ENCODE results near the gene NFASC. TPM values are rescaled to one million over a fixed set of nuclear protein-coding genes. Genes with fewer than 3 reads are reported as not detected.

Gene NFASC
- total RNA-seq, 1 donor from 2014 or later, result 29.6 TPM

DNA sequence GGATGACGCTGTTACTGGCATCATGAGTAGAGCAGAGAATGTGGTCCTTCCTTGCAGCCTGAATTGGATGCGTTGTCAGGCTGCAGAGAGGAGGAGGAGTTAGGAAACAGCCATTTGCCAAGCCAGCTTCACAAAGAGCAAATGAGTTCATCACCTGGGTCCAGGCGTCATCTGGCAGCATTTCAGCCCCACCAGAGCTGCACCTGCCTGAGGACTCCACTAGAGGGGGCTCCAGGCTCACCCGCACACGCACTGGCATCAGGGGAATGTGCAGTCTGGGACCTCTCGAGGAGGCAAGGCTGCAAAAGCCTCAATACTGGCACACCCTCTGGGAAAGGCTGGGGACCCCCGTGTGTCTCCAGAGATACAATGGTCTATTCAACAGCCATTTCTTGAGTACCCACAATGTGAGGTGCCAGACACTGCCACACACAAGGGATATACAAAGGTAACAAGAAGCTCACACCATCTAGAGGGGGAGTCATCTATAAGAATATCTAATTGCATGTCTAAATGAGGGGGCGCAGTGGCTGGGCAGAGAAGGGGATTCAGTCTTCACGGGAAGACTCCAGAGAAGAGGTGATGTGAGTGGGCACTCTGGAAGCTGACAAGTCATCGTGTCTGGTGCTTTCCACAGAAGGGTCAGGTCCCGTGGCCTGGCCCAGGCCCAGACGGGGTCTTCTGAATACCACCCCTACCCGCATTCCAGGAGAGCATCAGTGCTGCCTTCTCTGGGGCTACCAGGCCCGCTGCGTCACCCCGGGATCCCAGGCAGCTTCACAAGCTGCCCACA lies 118.8 kb downstream of the NFASC start:
- H3K9ac ChIP-seq (ENCODE audit: low read length), result no peak overlapping the region
- H3K4me3 ChIP-seq (ENCODE audit: insufficient read depth, low read depth, low read length), result no peak overlapping the region
- no peaks in the 10 kb centered on the region for H3K27me3 ChIP-seq (ENCODE audit: insufficient read depth, low read length)
- H3K27ac ChIP-seq (ENCODE audit: low read depth, low read length), result no peak overlapping the region
- peak; percentile 37 for FAIRE-seq
- no peaks in the 10 kb centered on the region for H4K20me1 ChIP-seq (ENCODE audit: insufficient read depth, low read length)
- no peak for TF ChIP-seq EZH2 (IDR thresholded peaks at IDR 0.05; ENCODE audit: insufficient read depth, low read length)
- TF ChIP-seq, protein P1, sequence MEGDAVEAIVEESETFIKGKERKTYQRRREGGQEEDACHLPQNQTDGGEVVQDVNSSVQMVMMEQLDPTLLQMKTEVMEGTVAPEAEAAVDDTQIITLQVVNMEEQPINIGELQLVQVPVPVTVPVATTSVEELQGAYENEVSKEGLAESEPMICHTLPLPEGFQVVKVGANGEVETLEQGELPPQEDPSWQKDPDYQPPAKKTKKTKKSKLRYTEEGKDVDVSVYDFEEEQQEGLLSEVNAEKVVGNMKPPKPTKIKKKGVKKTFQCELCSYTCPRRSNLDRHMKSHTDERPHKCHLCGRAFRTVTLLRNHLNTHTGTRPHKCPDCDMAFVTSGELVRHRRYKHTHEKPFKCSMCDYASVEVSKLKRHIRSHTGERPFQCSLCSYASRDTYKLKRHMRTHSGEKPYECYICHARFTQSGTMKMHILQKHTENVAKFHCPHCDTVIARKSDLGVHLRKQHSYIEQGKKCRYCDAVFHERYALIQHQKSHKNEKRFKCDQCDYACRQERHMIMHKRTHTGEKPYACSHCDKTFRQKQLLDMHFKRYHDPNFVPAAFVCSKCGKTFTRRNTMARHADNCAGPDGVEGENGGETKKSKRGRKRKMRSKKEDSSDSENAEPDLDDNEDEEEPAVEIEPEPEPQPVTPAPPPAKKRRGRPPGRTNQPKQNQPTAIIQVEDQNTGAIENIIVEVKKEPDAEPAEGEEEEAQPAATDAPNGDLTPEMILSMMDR (IDR thresholded peaks at IDR 0.05; ENCODE audit: insufficient read depth, low read depth, low read length), result peak; percentile 98
- Mint-ChIP-seq H3K36me3 (ENCODE audit: low read depth, unreplicated experiment) (peaks cover 16% of the 10 kb centered on the region), H3K9me3 (ENCODE audit: unreplicated experiment) (no peaks in the 10 kb centered on the region), H3K4me3 (ENCODE audit: unreplicated experiment) (peak overlapping the region; percentile 6), H3K27ac (ENCODE audit: unreplicated experiment) (peak overlapping the region; percentile 23), H3K4me1 (ENCODE audit: low read depth, unreplicated experiment) (peaks cover 7% of the 10 kb centered on the region), H3K27me3 (ENCODE audit: low read depth, unreplicated experiment) (peaks cover 21% of the 10 kb centered on the region)
- peak; percentile 61 for DNase-seq (ENCODE audit: low read depth)
- H3K9me3 ChIP-seq (ENCODE audit: insufficient read depth, low read depth, low read length), result no peaks in the 10 kb centered on the region
- no peaks in the 10 kb centered on the region for H3K36me3 ChIP-seq (ENCODE audit: insufficient read depth, low read length)
- no peak overlapping the region for H2AFZ ChIP-seq (ENCODE audit: low read depth, low read length)
- peaks cover 24% of the 10 kb centered on the region for H3K4me1 ChIP-seq (ENCODE audit: insufficient read depth, low read length)
- H3K4me2 ChIP-seq (ENCODE audit: low read length), result no peak overlapping the region
- H3K79me2 ChIP-seq (ENCODE audit: insufficient read depth, low read length), result no peaks in the 10 kb centered on the region

DNA sequence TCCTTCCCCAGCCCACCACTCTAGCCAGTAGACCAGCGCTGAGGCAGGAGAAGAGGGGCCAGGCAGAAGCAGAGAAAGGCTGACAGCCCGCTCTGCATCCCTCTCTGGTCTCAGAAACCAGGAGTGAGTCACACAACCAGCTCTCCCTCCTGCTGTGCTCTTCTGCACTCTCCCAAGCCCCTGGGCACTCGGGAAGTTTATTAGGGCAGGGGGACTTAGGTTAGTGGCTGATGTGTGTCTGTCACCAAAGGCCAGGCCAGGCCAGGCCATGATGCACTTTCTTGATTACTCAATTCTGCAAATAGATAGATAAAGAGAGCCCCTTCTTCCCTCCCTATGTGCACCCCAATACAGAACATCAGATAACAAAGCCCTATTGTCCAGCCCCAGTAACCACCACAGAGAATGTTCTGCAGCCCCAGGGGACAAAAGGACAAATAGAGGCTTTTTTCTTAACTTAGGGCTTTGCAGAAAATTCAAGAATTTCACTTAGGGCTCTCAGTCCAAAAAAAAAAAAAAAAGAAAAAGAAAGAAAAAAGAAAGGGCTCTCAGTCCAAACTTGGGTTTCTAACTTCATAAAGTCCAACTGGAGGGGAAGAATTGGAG lies 119.5 kb downstream of the NFASC start:
- Histone ChIP-seq H3K27me3 (ENCODE audit: insufficient read depth, low read length) (no peaks in the 10 kb centered on the region), H3K4me2 (ENCODE audit: low read length) (no peak overlapping the region), H3K4me3 (ENCODE audit: insufficient read depth, low read depth, low read length) (no peak overlapping the region), H3K4me1 (ENCODE audit: insufficient read depth, low read length) (peaks cover 25% of the 10 kb centered on the region), H3K79me2 (ENCODE audit: insufficient read depth, low read length) (no peaks in the 10 kb centered on the region), H4K20me1 (ENCODE audit: insufficient read depth, low read length) (no peaks in the 10 kb centered on the region), H3K9ac (ENCODE audit: low read length) (no peak overlapping the region), H3K9me3 (ENCODE audit: insufficient read depth, low read depth, low read length) (no peaks in the 10 kb centered on the region), H3K36me3 (ENCODE audit: insufficient read depth, low read length) (no peaks in the 10 kb centered on the region), H2AFZ (ENCODE audit: low read depth, low read length) (no peak overlapping the region), H3K27ac (ENCODE audit: low read depth, low read length) (no peak overlapping the region)
- peaks cover 20% of the 10 kb centered on the region for H3K27me3 Mint-ChIP-seq (ENCODE audit: low read depth, unreplicated experiment)
- TF ChIP-seq, protein P1 (IDR thresholded peaks at IDR 0.05; ENCODE audit: insufficient read depth, low read depth, low read length), result no peak
- TF ChIP-seq EZH2 (IDR thresholded peaks at IDR 0.05; ENCODE audit: insufficient read depth, low read length), result no peak
- no peak for DNase-seq (ENCODE audit: low read depth)
- no peak overlapping the region for H3K4me3 Mint-ChIP-seq (ENCODE audit: unreplicated experiment)
- FAIRE-seq, result no peak
- no peaks in the 10 kb centered on the region for H3K9me3 Mint-ChIP-seq (ENCODE audit: unreplicated experiment)
- peaks cover 15% of the 10 kb centered on the region for H3K36me3 Mint-ChIP-seq (ENCODE audit: low read depth, unreplicated experiment)
- H3K4me1 Mint-ChIP-seq (ENCODE audit: low read depth, unreplicated experiment), result peaks cover 7% of the 10 kb centered on the region
- H3K27ac Mint-ChIP-seq (ENCODE audit: unreplicated experiment), result no peak overlapping the region

All from astrocyte (in vitro differentiated cells and primary cell).